Central memory CD8-positive, alpha-beta T cell (primary cell): ENCODE data around the gene NCR2.
A peak's percentile ranks its signal among the peaks of the same experiment; 100 is the strongest.

Source experiments
- ATAC-seq: fragments of 150-1000 bp; cut with Tn5 transposase; replicated peaks from 2 replicates; pipeline ENCODE4 v1.10.0; 2022; ENCODE audit warnings: mild to moderate bottlenecking, moderate FRiP score, moderate number of reproducible peaks; ENCODE audit not compliant: poor library complexity, severe bottlenecking; ENCODE audit errors: extremely low read depth
- DNase-seq, 2 donors: peaks; one replicate each; pipeline ENCODE4 v3.0.0; 2021; ENCODE audit warnings: low spot score in 2 of 2
- H3K27ac Mint-ChIP-seq: one replicate; pipeline ENCODE4 v1.8.0; 2022; ENCODE audit warnings: low read depth, mild to moderate bottlenecking, moderate library complexity, mixed read lengths
- H3K27me3 Mint-ChIP-seq: one replicate; pipeline ENCODE4 v1.8.0; 2022; ENCODE audit warnings: mixed read lengths
- H3K36me3 Mint-ChIP-seq: one replicate; pipeline ENCODE4 v1.8.0; 2022; ENCODE audit warnings: mild to moderate bottlenecking, moderate library complexity, mixed read lengths; ENCODE audit not compliant: insufficient read depth
- H3K4me1 Mint-ChIP-seq: one replicate; pipeline ENCODE4 v1.8.0; 2022; ENCODE audit warnings: mixed read lengths
- H3K4me3 Mint-ChIP-seq: one replicate; pipeline ENCODE4 v1.8.0; 2022; ENCODE audit warnings: mild to moderate bottlenecking, moderate library complexity, mixed read lengths
- H3K9me3 Mint-ChIP-seq: one replicate; pipeline ENCODE4 v1.8.0; 2022; ENCODE audit warnings: mixed read lengths

Gene NCR2

GRCh38 chr6:41371992-41372831 is 36.8 kb downstream of the NCR2 start:
- Mint-ChIP-seq H3K9me3 (no peaks in the 10 kb centered on the region), H3K27me3 (peaks cover 84% of the 10 kb centered on the region), H3K27ac (no peak overlapping the region), H3K4me3 (peak overlapping the region; percentile 68), H3K4me1 (peaks cover 40% of the 10 kb centered on the region), H3K36me3 (peaks cover 10% of the 10 kb centered on the region)
- ATAC-seq (no peak), DNase-seq (no peak)

DNA sequence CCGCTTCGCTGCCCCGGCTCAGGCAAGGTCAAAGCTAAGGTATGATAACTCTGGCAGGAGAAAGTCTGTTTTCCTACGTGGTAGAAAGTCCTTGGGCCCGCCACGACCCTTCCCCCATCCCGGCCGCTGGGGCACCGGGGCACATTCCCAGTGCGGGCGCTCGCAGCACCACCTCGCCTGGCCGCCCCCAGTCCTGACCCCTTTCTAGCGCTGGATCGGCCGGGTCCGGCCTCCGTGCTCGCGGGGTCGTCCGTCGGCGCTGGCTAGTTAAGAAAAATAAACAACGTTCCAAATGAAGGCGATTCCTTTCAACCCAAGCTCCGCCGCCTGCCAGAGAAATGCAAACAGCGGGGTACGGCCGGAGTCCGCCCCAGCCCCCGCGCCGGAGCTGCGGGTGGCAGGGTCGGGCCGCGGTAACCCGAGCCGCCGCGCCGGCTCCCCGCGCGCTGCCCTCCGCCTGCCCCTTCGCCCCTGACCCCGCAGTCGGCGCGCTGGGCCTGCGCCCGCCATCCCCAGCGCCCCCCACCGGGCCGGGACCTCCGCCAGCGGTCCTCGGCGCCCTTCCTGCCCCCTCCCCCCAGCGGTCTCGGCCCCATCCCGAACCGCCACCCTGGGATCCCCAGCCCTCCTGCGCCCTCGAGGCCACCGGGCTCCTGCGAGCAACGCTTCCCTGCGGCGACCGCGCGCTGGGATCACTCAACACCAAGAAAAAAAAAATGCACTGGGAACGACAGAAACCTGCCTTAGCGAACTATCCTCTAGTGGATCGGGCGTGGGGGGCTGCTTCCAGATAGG is 37.6 kb downstream of the NCR2 start:
- Mint-ChIP-seq H3K9me3 (no peaks in the 10 kb centered on the region), H3K27me3 (peaks cover 92% of the 10 kb centered on the region), H3K4me3 (peak overlapping the region; percentile 68), H3K27ac (peak overlapping the region; percentile 46), H3K4me1 (peaks cover 40% of the 10 kb centered on the region), H3K36me3 (peaks cover 10% of the 10 kb centered on the region)
- DNase-seq (no peak), ATAC-seq (no peak)

DNA sequence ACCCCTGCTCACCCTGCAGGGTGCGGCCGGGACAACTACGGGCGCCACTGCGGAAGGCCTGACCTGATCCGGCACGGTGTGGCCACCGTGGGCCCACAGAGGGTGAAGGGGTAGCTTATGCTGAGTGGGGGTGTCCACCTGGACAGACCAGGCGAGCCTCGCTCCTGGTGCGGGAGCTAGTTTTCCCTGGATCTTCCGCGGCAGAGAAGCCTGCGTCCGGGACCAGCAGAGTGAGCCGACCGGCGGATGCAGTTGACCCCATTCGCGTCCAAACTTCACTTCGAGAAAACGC is 38.2 kb downstream of the NCR2 start:
- DNase-seq (no peak), ATAC-seq (no peak)
- peak overlapping the region; percentile 39 for H3K4me3 Mint-ChIP-seq
- peaks cover 95% of the 10 kb centered on the region for H3K27me3 Mint-ChIP-seq
- peak overlapping the region; percentile 46 for H3K27ac Mint-ChIP-seq
- peaks cover 39% of the 10 kb centered on the region for H3K4me1 Mint-ChIP-seq
- H3K36me3 Mint-ChIP-seq, result peaks cover 10% of the 10 kb centered on the region
- no peaks in the 10 kb centered on the region for H3K9me3 Mint-ChIP-seq

DNA sequence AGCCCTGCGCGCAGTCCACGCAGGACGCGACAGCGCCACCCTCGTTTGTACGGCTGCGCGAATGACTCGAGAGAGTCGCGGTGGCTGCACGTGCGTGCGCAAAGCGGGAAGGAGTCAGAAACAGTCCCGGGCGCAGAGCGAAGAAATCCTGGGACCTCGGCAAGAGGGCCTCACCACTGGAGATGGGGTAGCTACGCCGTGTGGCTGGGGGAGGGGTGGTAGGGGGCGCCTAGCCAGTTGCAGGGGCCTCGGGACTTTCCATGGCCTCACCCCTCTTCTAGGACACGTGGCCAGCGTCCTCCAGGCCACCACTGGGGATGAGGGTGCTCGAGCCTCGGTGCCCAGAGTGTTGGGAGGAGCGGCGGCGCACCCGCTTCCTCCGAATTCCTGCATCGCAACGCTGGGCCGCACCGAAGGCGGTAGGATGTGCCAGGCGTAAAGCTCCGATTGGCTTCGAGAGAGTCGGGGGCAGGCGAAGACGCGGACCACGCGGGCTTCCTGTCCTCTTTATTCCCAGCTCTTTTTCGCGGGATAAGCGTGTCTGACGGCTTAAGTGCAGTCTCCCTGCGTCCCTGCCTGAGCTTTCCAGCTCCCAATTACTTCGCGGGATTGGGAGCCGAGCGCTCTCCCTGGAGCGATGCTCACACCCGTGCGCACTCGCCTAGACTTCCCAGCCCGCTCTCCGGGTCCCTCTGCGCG is 38.7 kb downstream of the NCR2 start:
- Mint-ChIP-seq H3K4me3 (peak overlapping the region; percentile 40), H3K4me1 (peaks cover 34% of the 10 kb centered on the region), H3K27ac (peak overlapping the region; percentile 46), H3K27me3 (peaks cover 95% of the 10 kb centered on the region), H3K36me3 (peaks cover 10% of the 10 kb centered on the region), H3K9me3 (no peaks in the 10 kb centered on the region)
- ATAC-seq (no peak), DNase-seq (no peak)

DNA sequence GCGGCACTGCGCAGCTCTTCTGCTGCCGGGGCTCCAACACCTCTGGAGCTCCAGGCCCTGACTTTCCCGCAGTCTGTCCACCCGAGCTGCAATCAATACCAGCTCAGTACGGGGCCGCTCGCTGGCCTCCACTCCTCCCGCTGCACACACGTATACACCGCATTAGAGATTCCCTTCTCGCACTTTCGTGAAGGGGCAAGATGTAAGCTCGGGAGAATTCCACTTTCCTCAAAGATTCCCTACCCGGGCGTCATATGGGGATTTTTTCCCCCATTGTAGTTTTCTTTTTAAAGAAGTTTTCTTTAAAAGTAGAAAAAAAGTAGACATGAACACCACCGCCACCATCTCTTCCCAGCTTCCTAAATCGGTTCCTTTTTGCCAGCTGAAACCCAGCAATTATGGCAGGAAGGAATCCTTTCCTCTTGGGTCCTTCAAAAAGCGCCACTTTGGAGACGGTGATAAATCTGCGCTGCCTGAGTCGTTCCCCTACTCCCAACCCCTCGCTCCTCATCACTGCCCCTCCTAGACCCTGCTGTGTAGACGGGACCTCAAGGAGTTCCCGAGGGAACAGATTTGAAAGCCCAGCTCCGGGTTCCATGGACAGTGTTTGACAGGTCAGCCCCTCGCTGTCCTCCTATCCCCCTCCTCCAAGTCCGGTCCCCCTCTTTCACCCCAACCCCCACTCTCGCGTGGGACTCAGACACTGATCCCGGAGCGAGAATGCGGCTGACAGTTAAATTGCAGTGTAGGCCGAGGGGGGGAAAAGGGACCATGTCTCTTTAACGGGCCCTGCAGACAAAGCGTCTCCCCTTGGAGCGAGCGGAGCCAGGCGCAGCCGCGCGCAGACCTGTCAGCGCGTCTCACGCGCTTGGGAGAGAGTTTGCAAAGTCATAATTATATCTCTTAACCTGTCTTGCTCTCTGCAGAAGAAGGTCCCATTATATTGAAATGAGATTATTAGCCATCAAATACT is 39.5 kb downstream of the NCR2 start:
- Mint-ChIP-seq H3K4me1 (peaks cover 32% of the 10 kb centered on the region), H3K27ac (no peak overlapping the region), H3K27me3 (peaks cover 94% of the 10 kb centered on the region), H3K9me3 (no peaks in the 10 kb centered on the region), H3K4me3 (peak overlapping the region; percentile 40), H3K36me3 (peaks cover 10% of the 10 kb centered on the region)
- ATAC-seq (no peak), DNase-seq (no peak)

DNA sequence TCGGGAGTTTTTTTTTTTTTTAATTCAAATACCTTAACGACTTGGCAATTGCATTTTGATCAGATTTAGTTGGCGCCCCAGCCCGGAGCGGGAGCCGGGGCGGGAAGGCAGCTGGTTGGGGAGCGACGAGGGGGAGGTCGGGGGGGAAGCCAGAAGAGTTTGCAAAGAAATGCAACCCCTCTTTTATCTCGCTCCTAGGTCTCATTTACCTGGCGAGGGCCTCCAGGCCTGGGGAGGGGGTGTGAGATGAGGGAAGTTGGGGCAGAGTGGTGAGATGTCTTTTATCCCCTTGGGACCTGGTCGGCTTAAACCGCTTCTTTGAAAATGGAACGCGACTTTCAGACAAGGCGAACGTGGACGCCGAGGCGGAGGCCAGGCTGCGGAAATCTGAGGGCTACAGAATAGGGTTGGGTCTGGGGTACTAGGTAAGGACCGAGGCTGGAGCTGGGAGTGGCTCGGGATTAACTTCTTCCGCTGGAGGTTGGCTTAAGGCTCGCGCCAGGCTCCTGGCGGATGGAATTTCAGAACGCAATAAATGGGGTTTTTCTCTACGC is 40.3 kb downstream of the NCR2 start:
- no peak overlapping the region for H3K4me3 Mint-ChIP-seq
- peaks cover 86% of the 10 kb centered on the region for H3K27me3 Mint-ChIP-seq
- H3K9me3 Mint-ChIP-seq, result no peaks in the 10 kb centered on the region
- DNase-seq, result no peak
- peaks cover 32% of the 10 kb centered on the region for H3K4me1 Mint-ChIP-seq
- H3K27ac Mint-ChIP-seq, result no peak overlapping the region
- H3K36me3 Mint-ChIP-seq, result peaks cover 10% of the 10 kb centered on the region
- ATAC-seq, result no peak

DNA sequence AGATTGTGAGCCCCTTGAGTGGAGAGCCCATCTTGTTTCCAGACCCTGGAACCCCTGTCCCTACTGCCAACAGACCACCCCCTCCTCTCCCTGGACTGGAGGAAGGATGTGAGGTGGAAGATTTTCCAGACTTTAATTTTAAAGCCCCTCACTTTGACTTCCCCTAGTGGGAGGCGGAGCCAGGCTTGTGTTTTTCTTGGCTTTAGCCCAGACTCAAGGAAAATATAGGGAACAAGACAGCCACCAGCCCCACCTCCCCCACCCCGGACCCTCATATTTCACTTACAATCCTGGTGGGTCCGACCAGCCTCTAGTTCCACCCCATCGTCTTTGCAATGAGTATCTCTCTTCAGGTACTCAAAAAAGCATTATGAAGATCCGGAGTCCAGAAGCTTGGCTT is 40.8 kb downstream of the NCR2 start:
- Mint-ChIP-seq H3K9me3 (no peaks in the 10 kb centered on the region), H3K27me3 (peaks cover 84% of the 10 kb centered on the region), H3K4me1 (peaks cover 31% of the 10 kb centered on the region), H3K36me3 (peaks cover 10% of the 10 kb centered on the region), H3K27ac (no peak overlapping the region), H3K4me3 (no peak overlapping the region)
- no peak for ATAC-seq
- no peak for DNase-seq

DNA sequence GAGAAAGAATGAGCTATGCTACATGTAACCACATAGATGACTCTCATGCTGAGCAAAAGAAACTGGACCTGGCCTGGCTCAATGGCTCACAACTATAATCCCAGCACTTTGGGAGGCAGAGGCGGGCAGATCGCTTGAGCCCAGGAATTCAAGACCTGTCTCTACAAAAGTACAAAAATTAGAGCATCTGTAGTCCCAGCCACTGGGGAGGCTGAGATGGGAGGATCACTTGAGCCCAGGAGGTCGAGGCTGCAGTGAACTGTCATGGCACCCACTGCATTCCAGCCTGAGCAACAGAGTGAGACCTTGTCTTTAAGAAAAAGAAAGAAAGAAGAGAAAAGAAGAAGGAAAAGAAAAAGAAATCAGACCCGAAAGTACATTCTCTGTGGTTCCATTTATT is 41.7 kb downstream of the NCR2 start:
- Mint-ChIP-seq H3K4me1 (peaks cover 22% of the 10 kb centered on the region), H3K36me3 (peaks cover 5% of the 10 kb centered on the region), H3K27me3 (peaks cover 81% of the 10 kb centered on the region), H3K27ac (no peak overlapping the region), H3K4me3 (no peak overlapping the region), H3K9me3 (no peaks in the 10 kb centered on the region)
- ATAC-seq, result no peak
- no peak for DNase-seq

- H3K27ac Mint-ChIP-seq, result no peak overlapping the region
- ATAC-seq (no peak), DNase-seq (no peak)
- H3K9me3 Mint-ChIP-seq, result no peaks in the 10 kb centered on the region
- H3K36me3 Mint-ChIP-seq, result no peaks in the 10 kb centered on the region
- no peak overlapping the region for H3K4me3 Mint-ChIP-seq
- H3K4me1 Mint-ChIP-seq, result peaks cover 7% of the 10 kb centered on the region
- peaks cover 79% of the 10 kb centered on the region for H3K27me3 Mint-ChIP-seq
Observed at GRCh38 chr6:41379306-41379705, 43.9 kb downstream of the NCR2 start.

DNA sequence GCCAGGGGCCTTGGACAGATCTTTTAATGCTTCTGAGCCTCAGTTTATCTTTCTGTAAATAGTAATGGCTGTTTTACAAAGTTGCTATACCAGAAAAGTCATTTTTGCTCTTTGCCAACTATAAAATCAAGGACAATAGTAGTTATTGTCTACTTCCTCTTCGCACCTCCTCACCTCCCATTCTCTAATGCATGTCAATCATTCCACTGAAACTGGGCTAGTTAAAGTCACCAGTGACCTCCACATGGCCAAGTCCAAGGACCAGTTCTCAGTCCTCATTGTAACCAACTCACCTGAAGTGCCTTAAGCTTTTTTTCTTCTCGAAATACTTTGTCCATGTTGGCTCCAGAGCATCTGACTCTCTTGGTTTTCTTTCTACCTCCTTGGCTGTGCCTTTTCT is 51.2 kb downstream of the NCR2 start:
- DNase-seq (no peak), ATAC-seq (no peak)
- H3K36me3 Mint-ChIP-seq, result no peaks in the 10 kb centered on the region
- H3K4me3 Mint-ChIP-seq, result no peak overlapping the region
- H3K9me3 Mint-ChIP-seq, result no peaks in the 10 kb centered on the region
- peaks cover 22% of the 10 kb centered on the region for H3K27me3 Mint-ChIP-seq
- no peak overlapping the region for H3K27ac Mint-ChIP-seq
- no peaks in the 10 kb centered on the region for H3K4me1 Mint-ChIP-seq

DNA sequence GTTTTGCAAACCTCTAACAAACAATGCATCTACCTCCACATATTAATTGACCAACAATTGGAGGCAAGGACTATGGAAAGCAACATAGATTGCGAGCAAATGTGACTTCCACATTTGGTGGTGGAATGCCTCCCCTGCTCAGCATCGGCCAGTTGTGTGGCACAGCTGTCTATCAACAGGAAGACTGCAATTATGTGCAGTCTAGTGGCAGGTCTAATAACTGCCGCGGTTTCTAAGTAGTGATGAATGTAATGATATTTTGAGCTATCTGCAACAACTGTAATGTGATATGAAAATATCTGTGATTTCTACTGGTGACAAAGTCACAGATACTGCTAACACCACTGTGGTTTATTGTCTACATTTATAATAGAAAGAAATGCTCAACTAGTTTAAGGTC is 56.8 kb downstream of the NCR2 start:
- Mint-ChIP-seq H3K27ac (no peak overlapping the region), H3K9me3 (peaks cover 13% of the 10 kb centered on the region), H3K4me1 (no peaks in the 10 kb centered on the region), H3K4me3 (no peak overlapping the region), H3K36me3 (no peaks in the 10 kb centered on the region), H3K27me3 (peaks cover 43% of the 10 kb centered on the region)
- ATAC-seq (no peak), DNase-seq (no peak)

DNA sequence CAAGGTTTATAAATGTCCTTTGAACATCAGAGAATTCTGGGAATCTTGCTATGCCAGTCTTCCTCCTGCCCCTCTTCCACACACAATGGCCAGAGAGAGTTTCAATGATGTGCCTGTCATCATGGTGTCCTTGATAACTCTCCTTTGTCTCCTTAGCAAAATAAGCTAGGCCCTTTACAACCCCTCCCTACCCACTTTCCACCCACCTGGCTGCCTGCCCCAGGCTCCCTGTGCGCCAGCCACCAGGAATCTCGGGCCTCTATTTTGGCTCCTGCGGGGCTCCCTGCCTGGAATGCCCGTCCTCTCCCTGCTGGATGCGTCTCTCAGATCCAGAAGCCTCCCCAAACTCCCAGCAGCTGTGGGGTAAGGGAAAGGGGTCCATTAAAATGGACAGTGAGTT is 60.9 kb downstream of the NCR2 start:
- H3K27ac Mint-ChIP-seq, result no peak overlapping the region
- DNase-seq, result no peak
- H3K9me3 Mint-ChIP-seq, result peaks cover 14% of the 10 kb centered on the region

More for the DNA sequence above, 60.9 kb downstream of the NCR2 start:
- Mint-ChIP-seq H3K27me3 (peaks cover 84% of the 10 kb centered on the region), H3K4me3 (no peak overlapping the region), H3K36me3 (no peaks in the 10 kb centered on the region), H3K4me1 (no peaks in the 10 kb centered on the region)
- no peak for ATAC-seq
